Activated naive CD8-positive, alpha-beta T cell (primary cell): ENCODE data around the gene ARHGAP42.
"Not testable (repeated sequence)": the region's sequence is repeated elsewhere in the genome, so short reads cannot be mapped to it uniquely, and the experiment has no call there.

Source experiments
- H3K27ac Mint-ChIP-seq: one replicate; pipeline ENCODE4 v1.8.0; 2021; ENCODE audit warnings: mixed read lengths
- H3K27me3 Mint-ChIP-seq: one replicate; pipeline ENCODE4 v1.8.0; 2021; ENCODE audit warnings: mixed read lengths
- H3K36me3 Mint-ChIP-seq: one replicate; pipeline ENCODE4 v1.8.0; 2021; ENCODE audit warnings: mixed read lengths
- H3K4me1 Mint-ChIP-seq: one replicate; pipeline ENCODE4 v1.8.0; 2021; ENCODE audit warnings: low read depth, mixed read lengths
- H3K4me3 Mint-ChIP-seq: one replicate; pipeline ENCODE4 v1.8.0; 2021; ENCODE audit warnings: mild to moderate bottlenecking, mixed read lengths
- H3K9me3 Mint-ChIP-seq: one replicate; pipeline ENCODE4 v1.8.0; 2021; ENCODE audit warnings: low read depth, mixed read lengths

Gene ARHGAP42

DNA sequence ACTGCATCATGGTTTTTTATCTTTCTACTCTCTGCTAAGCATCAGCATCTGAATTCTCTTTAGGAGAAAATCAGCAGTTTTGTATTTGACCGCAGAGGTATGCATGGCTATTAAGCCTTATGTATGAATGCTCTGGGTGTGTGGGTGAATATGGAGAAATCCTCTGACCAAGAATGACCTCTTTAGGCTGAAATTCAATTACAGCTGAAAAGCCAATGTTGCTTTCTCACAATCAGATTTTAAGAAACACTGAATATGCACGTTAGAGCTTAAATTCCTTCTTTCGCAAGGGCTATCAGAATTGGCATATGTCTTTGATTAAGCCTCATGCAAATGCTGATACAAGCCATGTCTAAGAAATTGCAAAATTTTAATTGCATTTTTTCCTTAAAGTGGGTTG lies 43.2 kb downstream of the ARHGAP42 start:
- H3K4me1 Mint-ChIP-seq = no peaks in the 10 kb centered on the region
- H3K27ac Mint-ChIP-seq = no peak overlapping the region
- no peaks in the 10 kb centered on the region for H3K27me3 Mint-ChIP-seq
- H3K9me3 Mint-ChIP-seq = peaks cover 4% of the 10 kb centered on the region
- H3K36me3 Mint-ChIP-seq = no peaks in the 10 kb centered on the region
- no peak overlapping the region for H3K4me3 Mint-ChIP-seq

GRCh38 chr11:100731471-100731870 lies 44.4 kb downstream of the ARHGAP42 start:
- H3K9me3 Mint-ChIP-seq = no peaks in the 10 kb centered on the region
- H3K36me3 Mint-ChIP-seq = no peaks in the 10 kb centered on the region
- H3K4me1 Mint-ChIP-seq = no peaks in the 10 kb centered on the region
- H3K27me3 Mint-ChIP-seq = no peaks in the 10 kb centered on the region
- H3K4me3 Mint-ChIP-seq = no peak overlapping the region
- H3K27ac Mint-ChIP-seq = no peak overlapping the region

DNA sequence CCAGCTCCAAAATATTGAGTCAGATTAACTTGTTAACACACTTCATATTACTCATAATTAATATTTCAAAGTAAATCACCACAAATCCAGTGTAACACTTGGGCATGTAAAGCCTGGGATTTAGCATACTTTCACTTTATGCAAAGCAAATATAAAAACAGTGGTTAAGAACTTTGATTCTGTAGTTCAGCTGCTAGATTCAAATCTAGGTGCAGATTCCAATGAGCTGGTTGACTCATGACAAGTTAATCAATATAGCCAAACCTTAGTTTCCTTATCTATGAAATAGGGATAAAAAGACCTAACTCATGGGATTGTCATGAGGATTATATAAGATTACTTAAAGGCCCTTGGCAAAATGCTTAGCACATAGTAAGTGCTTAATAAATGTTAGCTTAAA lies 45.9 kb downstream of the ARHGAP42 start:
- no peaks in the 10 kb centered on the region for H3K36me3 Mint-ChIP-seq
- no peaks in the 10 kb centered on the region for H3K4me1 Mint-ChIP-seq
- no peaks in the 10 kb centered on the region for H3K9me3 Mint-ChIP-seq
- no peak overlapping the region for H3K27ac Mint-ChIP-seq
- H3K27me3 Mint-ChIP-seq = no peaks in the 10 kb centered on the region
- H3K4me3 Mint-ChIP-seq = no peak overlapping the region

DNA sequence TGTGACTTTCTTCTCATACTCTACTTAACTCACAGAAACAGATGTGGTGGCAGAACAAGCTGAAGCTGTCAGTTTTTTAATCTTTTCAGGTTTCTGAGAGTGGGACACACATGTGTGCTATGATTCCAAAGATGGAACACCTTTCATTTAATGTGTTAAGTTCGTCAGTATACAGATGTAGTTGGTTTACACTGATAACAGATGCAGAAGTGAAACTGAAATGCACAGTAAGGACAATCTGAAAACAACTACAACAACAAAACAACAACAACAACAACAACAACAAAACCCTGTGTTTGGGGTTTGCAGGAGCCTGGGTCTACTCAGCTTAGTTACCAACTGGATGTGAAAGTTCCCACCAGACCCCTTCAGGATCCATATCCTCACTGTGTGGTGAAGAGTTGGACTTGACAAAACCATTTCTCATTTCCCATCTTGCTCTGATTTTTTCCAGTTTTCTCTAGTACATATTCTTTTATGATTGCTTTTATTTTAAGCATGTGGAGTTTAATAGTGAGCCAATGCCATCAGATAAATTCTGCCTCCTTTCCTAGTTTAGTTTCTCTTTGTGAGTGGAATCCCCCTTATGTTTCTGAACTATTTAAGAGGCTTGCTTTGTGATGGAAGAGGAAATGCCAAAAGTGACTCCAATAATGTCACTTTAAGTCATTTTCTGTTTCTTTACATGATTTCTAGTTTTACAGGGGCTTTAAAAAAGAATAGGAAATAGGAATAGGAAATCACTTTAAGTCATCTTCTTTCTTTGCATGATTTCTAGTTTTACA lies 47.8 kb downstream of the ARHGAP42 start:
- no peak overlapping the region for H3K27ac Mint-ChIP-seq
- H3K9me3 Mint-ChIP-seq = no peaks in the 10 kb centered on the region
- no peaks in the 10 kb centered on the region for H3K36me3 Mint-ChIP-seq
- H3K4me1 Mint-ChIP-seq = no peaks in the 10 kb centered on the region
- no peaks in the 10 kb centered on the region for H3K27me3 Mint-ChIP-seq
- H3K4me3 Mint-ChIP-seq = no peak overlapping the region

GRCh38 chr11:100735949-100736675 lies 49.0 kb downstream of the ARHGAP42 start:
- H3K27me3 Mint-ChIP-seq = no peaks in the 10 kb centered on the region
- H3K9me3 Mint-ChIP-seq = no peaks in the 10 kb centered on the region
- no peaks in the 10 kb centered on the region for H3K4me1 Mint-ChIP-seq
- H3K27ac Mint-ChIP-seq = no peak overlapping the region
- no peaks in the 10 kb centered on the region for H3K36me3 Mint-ChIP-seq
- no peak overlapping the region for H3K4me3 Mint-ChIP-seq

- Mint-ChIP-seq H3K36me3 (no peaks in the 10 kb centered on the region), H3K4me1 (no peaks in the 10 kb centered on the region), H3K4me3 (no peak overlapping the region), H3K27me3 (no peaks in the 10 kb centered on the region), H3K9me3 (no peaks in the 10 kb centered on the region), H3K27ac (no peak overlapping the region)
Measured at GRCh38 chr11:100738701-100739270, 51.7 kb downstream of the ARHGAP42 start.

GRCh38 chr11:100739666-100740065 lies 52.6 kb downstream of the ARHGAP42 start:
- Mint-ChIP-seq H3K27ac (no peak overlapping the region), H3K36me3 (no peaks in the 10 kb centered on the region), H3K4me3 (no peak overlapping the region), H3K27me3 (no peaks in the 10 kb centered on the region), H3K9me3 (no peaks in the 10 kb centered on the region), H3K4me1 (no peaks in the 10 kb centered on the region)

DNA sequence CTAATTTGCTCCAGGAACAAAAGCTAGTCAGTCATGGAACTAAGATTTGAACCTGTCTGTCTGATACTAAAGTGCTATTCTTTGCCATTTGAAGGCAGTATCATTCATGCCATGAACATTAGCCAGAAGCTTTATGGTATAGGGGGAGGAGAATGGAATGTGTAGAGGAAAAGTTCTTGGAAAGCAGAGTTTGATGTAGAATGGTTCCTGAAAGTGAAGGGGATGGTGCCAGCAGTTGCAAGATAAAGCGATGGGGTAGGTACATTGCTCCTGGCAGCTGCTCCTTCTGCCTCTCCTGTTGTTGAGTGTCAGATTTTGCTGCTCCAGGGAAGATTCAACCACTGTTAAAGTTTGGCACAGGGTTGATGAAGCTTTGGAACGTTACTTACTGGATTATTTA lies 53.4 kb downstream of the ARHGAP42 start:
- no peak overlapping the region for H3K27ac Mint-ChIP-seq
- no peaks in the 10 kb centered on the region for H3K9me3 Mint-ChIP-seq
- H3K27me3 Mint-ChIP-seq = no peaks in the 10 kb centered on the region
- no peaks in the 10 kb centered on the region for H3K4me1 Mint-ChIP-seq
- H3K36me3 Mint-ChIP-seq = no peaks in the 10 kb centered on the region
- no peak overlapping the region for H3K4me3 Mint-ChIP-seq

GRCh38 chr11:100741866-100742625 lies 55.0 kb downstream of the ARHGAP42 start:
- Mint-ChIP-seq H3K9me3 (no peaks in the 10 kb centered on the region), H3K27me3 (no peaks in the 10 kb centered on the region), H3K4me3 (no peak overlapping the region)

DNA sequence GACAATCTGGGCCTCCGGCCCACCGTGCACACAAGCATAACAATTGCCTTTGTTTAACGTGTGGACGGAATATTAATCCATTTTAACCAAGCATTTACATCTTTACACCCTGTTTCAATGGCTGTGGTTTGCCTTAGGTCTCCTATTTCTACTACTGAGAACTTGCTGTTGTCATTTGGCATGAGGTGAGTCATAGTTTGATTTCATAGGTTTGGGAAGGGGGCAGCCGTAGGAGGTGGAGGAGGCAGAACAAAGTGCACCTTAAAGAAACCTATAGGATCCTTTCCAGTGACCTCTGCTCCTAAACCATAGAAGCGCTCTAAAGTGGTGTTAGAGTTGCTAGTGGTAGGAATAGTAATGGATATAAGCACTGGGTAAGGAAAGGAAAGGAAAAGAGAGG lies 59.4 kb downstream of the ARHGAP42 start:
- peaks cover 13% of the 10 kb centered on the region for H3K9me3 Mint-ChIP-seq
- no peak overlapping the region for H3K4me3 Mint-ChIP-seq
- no peaks in the 10 kb centered on the region for H3K36me3 Mint-ChIP-seq
- no peak overlapping the region for H3K27ac Mint-ChIP-seq
- no peaks in the 10 kb centered on the region for H3K4me1 Mint-ChIP-seq
- H3K27me3 Mint-ChIP-seq = no peaks in the 10 kb centered on the region

More at GRCh38 chr11:100741866-100742625, 55.0 kb downstream of the ARHGAP42 start:
- Mint-ChIP-seq H3K36me3 (no peaks in the 10 kb centered on the region), H3K4me1 (no peaks in the 10 kb centered on the region), H3K27ac (no peak overlapping the region)

GRCh38 chr11:100748153-100748552 lies 61.1 kb downstream of the ARHGAP42 start:
- Mint-ChIP-seq H3K4me1 (no peaks in the 10 kb centered on the region), H3K36me3 (no peaks in the 10 kb centered on the region), H3K27ac (no peak overlapping the region), H3K4me3 (no peak overlapping the region), H3K27me3 (no peaks in the 10 kb centered on the region), H3K9me3 (peaks cover 13% of the 10 kb centered on the region)

DNA sequence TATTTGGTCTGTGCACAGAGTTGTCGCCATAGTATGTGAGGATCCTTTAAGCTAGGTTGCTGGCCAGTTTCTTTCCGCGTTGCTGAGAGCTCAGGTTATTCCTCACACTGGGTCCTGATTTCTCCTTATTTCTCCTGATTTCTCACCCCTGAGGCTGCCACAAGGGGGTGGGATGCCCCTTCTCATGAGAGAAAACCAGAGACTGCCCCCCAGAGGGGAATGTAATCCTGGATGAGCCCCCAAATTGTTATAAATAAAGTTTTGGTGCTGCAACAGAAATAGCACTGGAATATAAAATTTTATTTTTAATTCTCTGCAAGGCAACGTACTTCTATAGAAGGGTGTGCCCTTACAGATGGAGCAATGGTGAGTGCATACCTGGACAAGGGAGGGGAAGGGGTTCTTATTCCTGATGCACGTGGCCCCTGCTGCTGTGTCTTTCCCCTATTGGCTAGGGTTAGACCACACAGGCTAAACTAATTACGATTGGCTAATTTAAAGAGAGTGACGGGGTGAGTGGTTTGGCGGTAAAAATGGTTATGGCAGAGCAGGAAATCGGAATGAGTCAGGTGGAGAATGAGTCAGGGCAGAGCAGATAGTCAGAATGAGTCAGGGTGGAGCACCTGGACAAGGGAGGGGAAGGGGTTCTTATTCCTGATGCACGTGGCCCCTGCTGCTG lies 62.9 kb downstream of the ARHGAP42 start:
- peaks cover 13% of the 10 kb centered on the region for H3K9me3 Mint-ChIP-seq
- H3K4me1 Mint-ChIP-seq, H3K27me3 Mint-ChIP-seq, H3K27ac Mint-ChIP-seq, H3K4me3 Mint-ChIP-seq, H3K36me3 Mint-ChIP-seq: not testable (repeated sequence)

DNA sequence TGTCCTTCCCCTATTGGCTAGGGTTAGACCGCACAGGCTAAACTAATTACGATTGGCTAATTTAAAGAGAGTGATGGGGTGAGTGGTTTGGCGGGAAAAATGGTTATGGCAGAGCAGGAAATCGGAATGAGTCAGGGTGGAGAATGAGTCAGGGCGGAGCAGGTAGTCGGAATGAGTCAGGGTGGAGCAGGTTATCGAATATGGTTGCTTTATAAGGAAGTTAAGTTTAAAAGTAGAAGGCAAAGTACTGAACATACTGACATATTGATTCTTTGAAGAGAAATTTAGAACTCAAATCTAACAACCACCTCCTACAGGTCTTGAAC lies 63.4 kb downstream of the ARHGAP42 start:
- peaks cover 13% of the 10 kb centered on the region for H3K9me3 Mint-ChIP-seq
- not testable (repeated sequence) for H3K36me3 Mint-ChIP-seq, H3K27me3 Mint-ChIP-seq, H3K4me3 Mint-ChIP-seq, H3K27ac Mint-ChIP-seq, H3K4me1 Mint-ChIP-seq

DNA sequence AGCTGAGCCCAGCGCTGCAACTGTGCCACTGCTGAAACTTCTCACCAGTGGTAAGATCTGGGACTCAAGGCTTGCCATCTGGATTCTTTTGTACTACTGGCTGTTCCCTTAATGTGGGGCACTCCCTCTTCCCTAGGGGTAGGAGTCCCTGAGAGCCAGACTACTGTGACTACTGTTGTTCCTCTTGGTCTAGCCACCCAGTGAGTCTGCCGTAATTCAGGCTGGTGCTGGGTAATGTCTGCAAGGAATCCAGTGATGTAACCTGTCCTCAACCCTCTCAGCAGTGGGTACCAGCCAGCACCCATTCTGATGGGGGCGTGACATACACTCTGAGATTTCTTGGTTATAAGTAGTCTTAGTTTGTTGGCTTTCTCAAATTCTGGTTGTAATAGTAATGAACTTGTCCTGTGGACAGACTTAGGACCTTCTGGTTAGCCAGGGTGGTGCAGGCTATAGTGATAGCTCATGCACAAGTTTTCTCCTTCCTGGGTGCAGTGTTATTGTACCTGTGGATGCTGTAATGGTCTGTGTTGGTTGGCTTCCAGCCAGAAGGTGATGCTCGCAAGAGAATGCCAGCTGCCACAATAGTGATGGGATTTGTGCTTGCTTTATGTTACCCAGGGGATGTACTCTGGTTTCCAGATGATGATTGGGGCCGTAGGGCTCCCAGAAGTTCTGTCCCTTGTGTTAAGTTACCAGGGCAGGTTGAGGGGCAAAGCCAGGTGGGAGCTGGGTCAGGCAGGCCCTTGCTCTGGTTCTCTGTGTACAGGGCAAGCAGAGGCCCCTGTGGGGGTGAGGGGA lies 65.5 kb downstream of the ARHGAP42 start:
- H3K9me3 Mint-ChIP-seq = peaks cover 13% of the 10 kb centered on the region
- no peaks in the 10 kb centered on the region for H3K36me3 Mint-ChIP-seq
- no peaks in the 10 kb centered on the region for H3K4me1 Mint-ChIP-seq
- no peak overlapping the region for H3K27ac Mint-ChIP-seq
- H3K27me3 Mint-ChIP-seq = no peaks in the 10 kb centered on the region
- no peak overlapping the region for H3K4me3 Mint-ChIP-seq
